ENCODE results near the gene NRL.

DNA sequence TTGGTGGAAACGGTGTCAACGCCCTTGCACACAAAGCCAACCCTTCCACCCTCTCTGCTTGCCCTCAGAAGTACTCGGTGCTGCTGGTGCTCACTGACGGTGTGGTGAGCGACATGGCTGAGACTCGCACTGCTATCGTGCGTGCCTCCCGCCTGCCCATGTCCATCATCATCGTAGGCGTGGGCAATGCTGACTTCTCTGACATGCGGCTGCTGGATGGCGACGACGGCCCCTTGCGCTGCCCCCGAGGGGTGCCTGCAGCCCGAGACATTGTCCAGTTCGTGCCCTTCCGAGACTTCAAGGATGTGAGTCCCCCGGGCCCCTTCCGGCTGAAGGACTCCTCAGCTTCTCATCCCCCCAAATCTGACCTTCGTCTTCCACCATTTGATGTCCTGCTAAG is 37.7 kb downstream of the NRL start:
- TF ChIP-seq, protein P1, sequence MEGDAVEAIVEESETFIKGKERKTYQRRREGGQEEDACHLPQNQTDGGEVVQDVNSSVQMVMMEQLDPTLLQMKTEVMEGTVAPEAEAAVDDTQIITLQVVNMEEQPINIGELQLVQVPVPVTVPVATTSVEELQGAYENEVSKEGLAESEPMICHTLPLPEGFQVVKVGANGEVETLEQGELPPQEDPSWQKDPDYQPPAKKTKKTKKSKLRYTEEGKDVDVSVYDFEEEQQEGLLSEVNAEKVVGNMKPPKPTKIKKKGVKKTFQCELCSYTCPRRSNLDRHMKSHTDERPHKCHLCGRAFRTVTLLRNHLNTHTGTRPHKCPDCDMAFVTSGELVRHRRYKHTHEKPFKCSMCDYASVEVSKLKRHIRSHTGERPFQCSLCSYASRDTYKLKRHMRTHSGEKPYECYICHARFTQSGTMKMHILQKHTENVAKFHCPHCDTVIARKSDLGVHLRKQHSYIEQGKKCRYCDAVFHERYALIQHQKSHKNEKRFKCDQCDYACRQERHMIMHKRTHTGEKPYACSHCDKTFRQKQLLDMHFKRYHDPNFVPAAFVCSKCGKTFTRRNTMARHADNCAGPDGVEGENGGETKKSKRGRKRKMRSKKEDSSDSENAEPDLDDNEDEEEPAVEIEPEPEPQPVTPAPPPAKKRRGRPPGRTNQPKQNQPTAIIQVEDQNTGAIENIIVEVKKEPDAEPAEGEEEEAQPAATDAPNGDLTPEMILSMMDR (IDR thresholded peaks at IDR 0.05), result no peak
- TF ChIP-seq ZFX (IDR thresholded peaks at IDR 0.05; ENCODE audit: borderline replicate concordance), result no peak

Measured in 22Rv1 (cell line).